H1 (cell line): ENCODE data around the gene PIK3R3. TPM values are rescaled to one million over a fixed set of nuclear protein-coding genes. Genes with fewer than 3 reads are reported as not detected.

Experiments
- CTCF ChIA-PET: fragments of 300-600 bp; sonication (Branson Sonifier 250); formaldehyde crosslinking; loops from one replicate; lab custom pipeline; 2021; ENCODE audit not compliant: partially characterized antibody; lab: Charles Lee
- POLR2A ChIA-PET: fragments of 300-600 bp; sonication (Branson Sonifier 250); formaldehyde crosslinking; loops from one replicate; lab custom pipeline; 2021; ENCODE audit warnings: inconsistent platforms; ENCODE audit not compliant: partially characterized antibody; lab: Charles Lee
- DNase-seq, 2 experiments: peaks; one replicate each; pipeline versions ENCODE4 v3.0.0 to v3.0.0-alpha.2; 2010 to 2022; ENCODE audit warnings: low spot score in 2 of 2, low read depth in 1 of 2, mixed read lengths in 1 of 2
- FAIRE-seq: peaks from 2 replicates; lab custom pipeline; 2011; peaks lifted over from hg19 to GRCh38; lab: Jason Lieb, UNC
- H2AFZ ChIP-seq: 2 replicates; pipeline ENCODE4 v1.8.1; 2012; ENCODE audit warnings: low read length, inconsistent platforms
- H2AK5ac ChIP-seq: 2 replicates; pipeline ENCODE4 v1.6.1; 2013; ENCODE audit warnings: low read depth, low read length
- H2BK120ac ChIP-seq: replicated peaks from 2 replicates; pipeline ENCODE3; 2013; ENCODE audit warnings: low read depth, low read length, inconsistent platforms
- H2BK12ac ChIP-seq: 2 replicates; pipeline ENCODE4 v1.6.1; 2013; ENCODE audit warnings: low read depth, low read length
- H2BK15ac ChIP-seq: 2 replicates; pipeline ENCODE4 v1.6.1; 2013; ENCODE audit warnings: low read length
- H2BK20ac ChIP-seq: 2 replicates; pipeline ENCODE4 v1.6.1; 2013; ENCODE audit warnings: low read length
- H2BK5ac ChIP-seq: 2 replicates; pipeline ENCODE4 v1.6.1; 2013; ENCODE audit warnings: low read depth, low read length
- H3K14ac ChIP-seq: 2 replicates; pipeline ENCODE4 v1.6.1; 2013; ENCODE audit warnings: inconsistent platforms; ENCODE audit not compliant: insufficient read length
- H3K18ac ChIP-seq: 2 replicates; pipeline ENCODE4 v1.6.1; 2013; ENCODE audit warnings: low read length; ENCODE audit errors: extremely low read depth
- H3K23ac ChIP-seq: 2 replicates; pipeline ENCODE4 v1.6.1; 2013; ENCODE audit warnings: inconsistent platforms; ENCODE audit not compliant: insufficient read length
- H3K23me2 ChIP-seq: 2 replicates; pipeline ENCODE4 v1.6.1; 2013; ENCODE audit warnings: low read depth, low read length
- H3K27ac ChIP-seq: 2 replicates; pipeline ENCODE4 v1.6.1; 2011; ENCODE audit warnings: low read depth, low read length, inconsistent platforms
- H3K27me3 ChIP-seq, 4 experiments: replicated peaks in 1 of 4; 1 replicate in 1 of 4; 2 replicates in 3 of 4; pipeline versions ENCODE4 v1.6.1 to v1.8.1; 2011 to 2013; ENCODE audit warnings: low read length in 3 of 4, mild to moderate bottlenecking in 3 of 4, inconsistent platforms in 2 of 4, mixed read lengths in 2 of 4, moderate library complexity in 1 of 4; ENCODE audit not compliant: control insufficient read depth in 3 of 4, insufficient read depth in 3 of 4; ENCODE audit errors: extremely low read depth in 1 of 4
- H3K36me3 ChIP-seq, 4 experiments: 2 replicates each; pipeline versions ENCODE4 v1.6.1 to v1.8.1; 2011 to 2013; ENCODE audit warnings: mild to moderate bottlenecking in 4 of 4, low read length in 3 of 4, moderate library complexity in 2 of 4, control low read depth in 1 of 4, inconsistent platforms in 1 of 4; ENCODE audit not compliant: insufficient read depth in 4 of 4, control insufficient read depth in 2 of 4
- H3K4ac ChIP-seq: replicated peaks from 2 replicates; pipeline ENCODE3; 2013; ENCODE audit warnings: low read length, low read depth, mixed read lengths, inconsistent platforms; ENCODE audit not compliant: insufficient read length
- H3K4me1 ChIP-seq, 4 experiments: replicated peaks in 1 of 4; 1 replicate in 1 of 4; 2 replicates in 3 of 4; pipeline versions ENCODE4 v1.6.1 to v1.8.1; 2011 to 2013; ENCODE audit warnings: low read length in 3 of 4, inconsistent platforms in 2 of 4, mixed read lengths in 1 of 4; ENCODE audit not compliant: insufficient read depth in 4 of 4, control insufficient read depth in 3 of 4
- H3K4me2 ChIP-seq, 2 experiments: 2 replicates each; pipeline versions ENCODE4 v1.6.1 to v1.8.1; 2011 to 2013; ENCODE audit warnings: low read depth in 2 of 2, low read length in 2 of 2, control low read depth in 1 of 2, inconsistent platforms in 1 of 2, mild to moderate bottlenecking in 1 of 2; ENCODE audit not compliant: insufficient read depth in 1 of 2
- H3K4me3 ChIP-seq, 4 experiments: fragments of 200-600, 300-600 bp in 1 of 4; sonication (generic), shearing (Covaris generic), sonication (Bioruptor Twin) in 1 of 4; 2 replicates each; pipeline versions ENCODE4 v1.5.1 to v1.8.1; 2011 to 2016; ENCODE audit warnings: low read length in 4 of 4, low read depth in 3 of 4, control low read depth in 2 of 4, inconsistent platforms in 2 of 4, mild to moderate bottlenecking in 2 of 4, mixed read lengths in 1 of 4, moderate library complexity in 1 of 4; ENCODE audit not compliant: insufficient read depth in 2 of 4; ENCODE audit errors: extremely low read depth in 1 of 4
- H3K56ac ChIP-seq: replicated peaks from 2 replicates; pipeline ENCODE3; 2013; ENCODE audit warnings: low read depth, mild to moderate bottlenecking, mixed read lengths, low read length, inconsistent platforms; ENCODE audit not compliant: insufficient read length
- H3K79me1 ChIP-seq: 2 replicates; pipeline ENCODE4 v1.6.1; 2013; ENCODE audit warnings: low read depth, low read length, control low read depth
- H3K79me2 ChIP-seq, 2 experiments: 2 replicates each; pipeline versions ENCODE4 v1.6.1 to v1.8.1; 2012 to 2013; ENCODE audit warnings: low read length in 2 of 2, mild to moderate bottlenecking in 2 of 2, inconsistent platforms in 1 of 2; ENCODE audit not compliant: insufficient read depth in 2 of 2, control insufficient read depth in 1 of 2
- H3K9ac ChIP-seq, 4 experiments: replicated peaks in 1 of 4; 1 replicate in 1 of 4; 2 replicates in 3 of 4; pipeline versions ENCODE4 v1.6.1 to v1.8.1; 2011 to 2013; ENCODE audit warnings: low read depth in 3 of 4, low read length in 3 of 4, control low read depth in 2 of 4, mild to moderate bottlenecking in 2 of 4, moderate library complexity in 2 of 4, inconsistent platforms in 1 of 4; ENCODE audit errors: extremely low read depth in 1 of 4
- H3K9me3 ChIP-seq, 2 experiments: 2 replicates each; pipeline versions ENCODE4 v1.6.1 to v1.8.1; 2012 to 2013; ENCODE audit warnings: mild to moderate bottlenecking in 2 of 2, moderate library complexity in 2 of 2, control low read depth in 1 of 2, inconsistent platforms in 1 of 2, low read depth in 1 of 2, low read length in 1 of 2, mixed read lengths in 1 of 2; ENCODE audit not compliant: insufficient read depth in 2 of 2
- H4K20me1 ChIP-seq, 2 experiments: replicated peaks in 1 of 2; 2 replicates each; pipeline versions ENCODE3 to v1.8.1; 2011 to 2013; ENCODE audit warnings: inconsistent platforms in 2 of 2, low read length in 2 of 2, mild to moderate bottlenecking in 1 of 2; ENCODE audit not compliant: insufficient read depth in 2 of 2, control insufficient read depth in 1 of 2
- H4K5ac ChIP-seq: 2 replicates; pipeline ENCODE4 v1.6.1; 2013; ENCODE audit warnings: low read length, low read depth, mixed read lengths, inconsistent platforms; ENCODE audit not compliant: insufficient read length
- H4K8ac ChIP-seq: 2 replicates; pipeline ENCODE4 v1.8.0; 2013; ENCODE audit warnings: mild to moderate bottlenecking, moderate library complexity, low read length, inconsistent platforms; ENCODE audit not compliant: insufficient read depth; ENCODE audit errors: extremely low read depth
- H4K91ac ChIP-seq: replicated peaks from 2 replicates; pipeline ENCODE3; 2013; ENCODE audit warnings: low read length, mixed read lengths, inconsistent platforms; ENCODE audit not compliant: insufficient read length
- CEBPB ChIP-seq: IDR thresholded peaks from 2 replicates; pipeline ENCODE4 v1.6.1; 2012; ENCODE audit warnings: low read depth, low read length
- NANOG ChIP-seq: IDR thresholded peaks from 2 replicates; pipeline ENCODE4 v1.6.1; 2011; ENCODE audit warnings: low read length, low read depth, mild to moderate bottlenecking, inconsistent platforms; ENCODE audit not compliant: insufficient read depth, poor library complexity, severe bottlenecking
- POU5F1 ChIP-seq: IDR thresholded peaks from 2 replicates; pipeline ENCODE4 v1.6.1; 2011; ENCODE audit warnings: low read depth, mild to moderate bottlenecking, low read length, moderate library complexity
- SP1 ChIP-seq: IDR thresholded peaks from 2 replicates; pipeline ENCODE4 v1.6.1; 2011; ENCODE audit warnings: low read depth, low read length
- YY1 ChIP-seq: IDR thresholded peaks from 2 replicates; pipeline ENCODE4 v1.6.1; 2011; ENCODE audit warnings: low read depth, mild to moderate bottlenecking, low read length
- WGBS, 2 experiments: shearing (Covaris generic) in 1 of 2; methylation state at CpG; one replicate each; pipeline versions ENCODE4 v1.1.6 to v1.1.7; 2013 to 2015; ENCODE audit warnings: low lambda C conversion rate in 2 of 2, mixed read lengths in 2 of 2, inconsistent platforms in 1 of 2, low coverage in 1 of 2, missing lambda C conversion rate in 1 of 2; ENCODE audit not compliant: insufficient replicate concordance in 2 of 2, insufficient coverage in 1 of 2, insufficient read length in 1 of 2; ENCODE audit errors: extremely low coverage in 1 of 2, missing lambda C conversion rate in 1 of 2; 5-methylcytosine and 5-hydroxymethylcytosine counted together
- polyA plus RNA-seq, 7 experiments: library from polyadenylated mRNA; depleted of rRNA in 3 of 7; stranded (reverse) in 5 of 7; unstranded in 2 of 7; fragments of >200 nt in 5 of 7; fragments of 200-250 nt in 2 of 7; gene quantifications; 1 replicate in 5 of 7; 2 replicates in 1 of 7; 4 replicates in 1 of 7; pipeline versions ENCODE4 v1.2.1 to v1.2.3, GENCODE V29; 2011 to 2013; ENCODE audit warnings: missing spikeins in 2 of 7, mixed read lengths in 2 of 7
- total RNA-seq: library from RNA; stranded (reverse); fragmentation: NEBNext Ultra II Directional; extraction: Animal tissue kit (Norgen Biotek cat#: 25700); gene quantifications from 2 replicates; pipeline ENCODE4 v1.2.1, GENCODE V29; 2021

The PIK3R3 gene
- total and polyA plus RNA-seq, 2 of the 8 experiments (the other 6 are each of a cell fraction or from before 2014, with no cell fraction given) = 5.3 to 13.6 TPM

DNA sequence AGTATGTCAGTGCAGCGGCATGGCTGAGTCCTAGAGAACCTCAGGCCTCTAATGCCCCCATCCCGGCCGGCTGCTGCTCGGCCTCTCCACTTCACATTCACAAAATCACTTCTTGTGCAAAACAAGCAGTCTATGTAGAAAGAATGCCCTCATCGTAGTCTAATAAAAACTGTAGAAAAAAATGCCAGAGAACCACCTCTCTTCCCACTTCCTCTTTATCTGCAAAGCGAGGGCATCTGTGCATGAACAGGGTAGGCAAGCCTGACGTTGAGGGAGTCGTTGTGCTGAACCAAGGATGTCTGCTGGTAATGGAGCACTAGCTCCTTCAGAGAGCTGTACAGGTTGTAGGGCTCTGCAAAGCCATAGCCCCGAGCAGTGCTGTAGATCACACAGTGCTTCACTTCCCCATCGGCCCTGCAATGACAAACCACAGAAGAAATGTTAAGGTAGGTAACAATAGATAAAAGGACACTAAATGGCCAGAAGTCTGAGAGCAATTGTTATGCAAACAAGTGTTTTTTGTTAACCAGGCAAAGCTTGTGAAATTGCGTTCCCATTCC lies 88.9 kb downstream of the PIK3R3 start:
- Histone ChIP-seq H3K4me3 (no peak overlapping the region), H3K4ac (no peak overlapping the region), H3K27ac (no peak overlapping the region), H3K36me3 (peaks cover 0 to 24% (median 0%) of the 10 kb centered on the region in 4 experiments; a peak in 3 of 8 replicates), H3K9me3 (no peaks in the 10 kb centered on the region), H3K4me1 (peaks cover 4 to 11% (median 8%) of the 10 kb centered on the region in 4 experiments; a peak in 4 of 7 replicates), H2BK120ac (no peak overlapping the region), H3K14ac (no peak overlapping the region), H3K79me1 (no peaks in the 10 kb centered on the region), H3K23me2 (no peaks in the 10 kb centered on the region), H2BK20ac (no peak overlapping the region), H2AK5ac (0 out of 2 replicates have a peak overlapping the region, but pooled peaks have one; percentile 54), H3K79me2 (no peaks in the 10 kb centered on the region), H3K23ac (no peak overlapping the region), H3K4me2 (peak overlapping the region; percentile 32 to 51), H2BK15ac (no peak overlapping the region), H4K91ac (no peak overlapping the region), H4K20me1 (peaks cover 0 to 1% of the 10 kb centered on the region in 2 experiments), H3K56ac (no peak overlapping the region), H3K9ac (no peak overlapping the region), H3K27me3 (no peaks in the 10 kb centered on the region; a peak in 1 of 7 replicates), H3K18ac (no peak overlapping the region), H2BK5ac (no peak overlapping the region), H4K5ac (no peak overlapping the region), H2AFZ (no peak overlapping the region), H4K8ac (no peak overlapping the region), H2BK12ac (0 out of 2 replicates have a peak overlapping the region, but pooled peaks have one; percentile 65)
- FAIRE-seq (peak; percentile 86), DNase-seq (peak in 1 of 2 experiments; percentile 41)
- TF ChIP-seq YY1 (no peak), CEBPB (peak; percentile 76), POU5F1 (peak; percentile 97), SP1 (0 out of 2 replicates have a peak, but pooled peaks have one; percentile 14), NANOG (peak; percentile 93)
- 63% methylated on average over 11 of the region's 11 CpGs; no CpG with 5 or more reads in 1 of the 2 experiments for WGBS, 2 experiments
- ChIA-PET POLR2A (interaction anchor here (0.7 to 2.3 kb wide), 3 partner anchors 89 to 160 kb away, joined by 4 to 7 read pairs (median 4); partner anchors contain the start of gene PIK3R3), CTCF (interaction anchor here (0.8 to 3.1 kb wide), 4 partner anchors 9 to 144 kb away, joined by 3 to 18 read pairs (median 6); no protein-coding TSS in a partner anchor)
